GM18858 (cell line): Measurements from ENCODE around the gene ADAM10.

ENCODE experiments used
- ATAC-seq: cut with Tn5 transposase; IDR thresholded peaks from one replicate; pipeline ENCODE4 v1.9.1; 2021; ENCODE audit not compliant: unreplicated experiment

ADAM10 gene

GRCh38 chr15:58726867-58727266 lies 22.6 kb downstream of the ADAM10 start:
- no peak for ATAC-seq

- ATAC-seq = peak; percentile 73
Observed at GRCh38 chr15:58724466-58724865, 25.0 kb downstream of the ADAM10 start.

- no peak for ATAC-seq
Observed at GRCh38 chr15:58717357-58717756, 32.1 kb downstream of the ADAM10 start.

- no peak for ATAC-seq
Observed at GRCh38 chr15:58716027-58716426, 33.5 kb downstream of the ADAM10 start.

- no peak for ATAC-seq
Observed at GRCh38 chr15:58715266-58715917, 34.1 kb downstream of the ADAM10 start.

- no peak for ATAC-seq
Observed at GRCh38 chr15:58710701-58711100, 38.8 kb downstream of the ADAM10 start.

GRCh38 chr15:58707397-58707796 lies 42.1 kb downstream of the ADAM10 start:
- ATAC-seq = no peak

- ATAC-seq = no peak
Observed at GRCh38 chr15:58705105-58705504, 44.4 kb downstream of the ADAM10 start.

- ATAC-seq = no peak
Observed at GRCh38 chr15:58704155-58704865, 45.2 kb downstream of the ADAM10 start.

- ATAC-seq = no peak
Observed at GRCh38 chr15:58703610-58704009, 45.9 kb downstream of the ADAM10 start.

GRCh38 chr15:58702233-58702632 lies 47.3 kb downstream of the ADAM10 start:
- ATAC-seq = no peak

GRCh38 chr15:58701376-58701775 lies 48.1 kb downstream of the ADAM10 start:
- no peak for ATAC-seq

- no peak for ATAC-seq
Observed at GRCh38 chr15:58699769-58700168, 49.7 kb downstream of the ADAM10 start.

GRCh38 chr15:58698887-58699641 lies 50.4 kb downstream of the ADAM10 start:
- no peak for ATAC-seq

GRCh38 chr15:58697220-58697619 lies 52.3 kb downstream of the ADAM10 start:
- no peak for ATAC-seq

- no peak for ATAC-seq
Observed at GRCh38 chr15:58696738-58697137, 52.8 kb downstream of the ADAM10 start.

- no peak for ATAC-seq
Observed at GRCh38 chr15:58694641-58695398, 54.7 kb downstream of the ADAM10 start.

GRCh38 chr15:58690703-58691102 lies 58.8 kb downstream of the ADAM10 start:
- ATAC-seq = no peak

- no peak for ATAC-seq
Observed at GRCh38 chr15:58689646-58690045, 59.9 kb downstream of the ADAM10 start.

- ATAC-seq = no peak
Observed at GRCh38 chr15:58686286-58686685, 63.2 kb downstream of the ADAM10 start.

- no peak for ATAC-seq
Observed at GRCh38 chr15:58684751-58685150, 64.8 kb downstream of the ADAM10 start.
